Calu3 (cell line): ENCODE measurements around the gene CSRNP3. TPM values are rescaled to one million over a fixed set of nuclear protein-coding genes. Genes with fewer than 3 reads are reported as not detected.

Experiments used
- BruUV-seq: library from RNA; stranded (reverse); fragments of 400-500 nt; replicated peaks from 2 replicates; lab custom pipeline; 2021; lab: Mats Ljungman, UMichigan
- CTCF ChIA-PET: fragments of 300-600 bp; sonication (Branson Sonifier 250); formaldehyde crosslinking; loops from one replicate; lab custom pipeline; 2022; ENCODE audit warnings: antibody characterized with exemption; lab: Charles Lee
- DNase-seq: peaks from one replicate; pipeline ENCODE4 v3.0.0; 2022
- H3K27ac Mint-ChIP-seq: one replicate; pipeline ENCODE4 v1.8.0; 2022; ENCODE audit warnings: mixed read lengths; ENCODE audit not compliant: unreplicated experiment
- H3K27me3 Mint-ChIP-seq: one replicate; pipeline ENCODE4 v1.8.0; 2022; ENCODE audit warnings: mixed read lengths; ENCODE audit not compliant: unreplicated experiment
- H3K36me3 Mint-ChIP-seq: one replicate; pipeline ENCODE4 v1.8.0; 2022; ENCODE audit warnings: mild to moderate bottlenecking, moderate library complexity, mixed read lengths; ENCODE audit not compliant: insufficient read depth, unreplicated experiment
- H3K4me1 Mint-ChIP-seq: one replicate; pipeline ENCODE4 v1.8.0; 2022; ENCODE audit warnings: mild to moderate bottlenecking, low read depth, mixed read lengths; ENCODE audit not compliant: unreplicated experiment
- H3K4me3 Mint-ChIP-seq: one replicate; pipeline ENCODE4 v1.8.0; 2022; ENCODE audit warnings: mild to moderate bottlenecking, low read depth, moderate library complexity, mixed read lengths; ENCODE audit not compliant: unreplicated experiment
- H3K9me3 Mint-ChIP-seq: one replicate; pipeline ENCODE4 v1.8.0; 2022; ENCODE audit warnings: low read depth, mixed read lengths; ENCODE audit not compliant: unreplicated experiment
- CTCF ChIP-seq: fragments of 200-600 bp; IDR thresholded peaks from one replicate; pipeline ENCODE4 v1.8.0; 2022; ENCODE audit warnings: antibody characterized with exemption; ENCODE audit not compliant: unreplicated experiment
- intact Hi-C: fragments of 100-400 bp; cut with micrococcal nuclease; formaldehyde crosslinking; loops from one replicate; pipeline ENCODE4 v1.10.0; 2022; ENCODE audit not compliant: unreplicated experiment
- total RNA-seq: library from RNA; stranded (reverse); gene quantifications from 2 replicates; pipeline ENCODE4 v1.2.3, GENCODE V29; 2022

The CSRNP3 gene
- total RNA-seq, 1 experiment from 2014 or later: 1.8 TPM

- CTCF ChIA-PET: no interaction called here
- BruUV-seq: no TSS peak
- no peak overlapping the region for H3K4me3 Mint-ChIP-seq
- no peaks in the 10 kb centered on the region for H3K36me3 Mint-ChIP-seq
- peak; percentile 13 for DNase-seq
- intact Hi-C loops: loop anchor here (5.0 to 10.0 kb wide), 2 partner anchors 161 to 319 kb away; no protein-coding TSS in a partner anchor
- no peak overlapping the region for H3K27ac Mint-ChIP-seq
- H3K27me3 Mint-ChIP-seq: no peaks in the 10 kb centered on the region
- peak; percentile 34 for TF ChIP-seq CTCF
- no peaks in the 10 kb centered on the region for H3K4me1 Mint-ChIP-seq
- H3K9me3 Mint-ChIP-seq: no peaks in the 10 kb centered on the region
Measured at GRCh38 chr2:165563468-165564225, 94.1 kb downstream of the CSRNP3 start.

GRCh38 chr2:165566008-165566407 is 96.5 kb downstream of the CSRNP3 start:
- no peak overlapping the region for H3K4me3 Mint-ChIP-seq
- intact Hi-C loops: loop anchor here (10.0 kb wide), 1 partner anchor 321 kb away; no protein-coding TSS in a partner anchor
- no peak overlapping the region for H3K27ac Mint-ChIP-seq
- H3K36me3 Mint-ChIP-seq: no peaks in the 10 kb centered on the region
- no TSS peak for BruUV-seq
- no peak for DNase-seq
- no peaks in the 10 kb centered on the region for H3K27me3 Mint-ChIP-seq
- no peak for TF ChIP-seq CTCF
- no peaks in the 10 kb centered on the region for H3K4me1 Mint-ChIP-seq
- H3K9me3 Mint-ChIP-seq: no peaks in the 10 kb centered on the region
- CTCF ChIA-PET: no interaction called here

DNA sequence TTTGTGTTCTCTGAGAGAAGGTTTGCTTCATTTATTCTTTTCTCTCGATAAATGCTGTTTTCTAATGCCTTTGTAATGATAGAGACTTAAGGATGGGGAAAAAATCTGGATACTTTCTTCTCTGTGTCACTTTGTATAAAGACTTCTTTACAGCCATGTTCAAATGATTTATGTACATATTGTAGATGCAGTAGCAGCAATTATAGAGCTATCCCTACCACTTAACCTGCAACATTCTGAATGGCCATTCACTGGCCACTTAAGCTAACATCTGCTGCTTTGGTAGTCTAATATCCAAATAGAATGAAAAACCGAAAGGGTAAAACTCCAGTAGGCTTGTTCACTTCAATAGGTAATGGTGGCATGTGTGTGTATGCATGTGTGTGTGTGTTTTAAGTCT is 97.8 kb downstream of the CSRNP3 start:
- no peaks in the 10 kb centered on the region for H3K4me1 Mint-ChIP-seq
- no peak overlapping the region for H3K4me3 Mint-ChIP-seq
- intact Hi-C loops: loop anchor here (10.0 kb wide), 1 partner anchor 322 kb away; no protein-coding TSS in a partner anchor
- no TSS peak for BruUV-seq
- CTCF ChIA-PET: no interaction called here
- no peaks in the 10 kb centered on the region for H3K27me3 Mint-ChIP-seq
- no peaks in the 10 kb centered on the region for H3K9me3 Mint-ChIP-seq
- no peak for TF ChIP-seq CTCF
- H3K27ac Mint-ChIP-seq: no peak overlapping the region
- no peak for DNase-seq
- H3K36me3 Mint-ChIP-seq: no peaks in the 10 kb centered on the region

DNA sequence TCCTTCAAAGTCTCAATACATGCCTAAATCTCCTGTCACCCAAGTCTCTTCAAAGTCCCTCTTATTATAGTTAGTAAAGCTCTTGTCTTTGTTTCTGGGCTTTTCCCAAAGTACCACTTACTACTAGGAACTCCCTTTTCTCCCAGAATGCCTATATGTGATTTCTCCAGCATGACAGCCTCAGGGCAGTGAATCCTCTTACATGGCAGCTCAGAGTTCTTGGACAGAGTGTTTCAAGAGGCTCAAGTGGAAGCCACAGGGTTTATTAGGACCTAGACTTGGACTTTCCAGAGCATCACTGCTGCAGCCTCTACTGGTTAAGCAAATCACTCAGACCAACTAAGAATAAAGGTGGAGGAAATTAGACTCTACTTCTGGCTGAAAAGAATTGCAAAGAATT is 98.9 kb downstream of the CSRNP3 start:
- Mint-ChIP-seq H3K4me3 (no peak overlapping the region), H3K27me3 (no peaks in the 10 kb centered on the region), H3K36me3 (no peaks in the 10 kb centered on the region)

More for the DNA sequence above, 98.9 kb downstream of the CSRNP3 start:
- Mint-ChIP-seq H3K4me1 (no peaks in the 10 kb centered on the region), H3K27ac (no peak overlapping the region), H3K9me3 (no peaks in the 10 kb centered on the region)
- BruUV-seq: no TSS peak
- no peak for TF ChIP-seq CTCF
- CTCF ChIA-PET: no interaction called here
- intact Hi-C loops: loop anchor here (10.0 kb wide), 1 partner anchor 324 kb away; no protein-coding TSS in a partner anchor
- DNase-seq: no peak
